Measurements from ENCODE around the gene SPNS1.

The SPNS1 gene

DNA sequence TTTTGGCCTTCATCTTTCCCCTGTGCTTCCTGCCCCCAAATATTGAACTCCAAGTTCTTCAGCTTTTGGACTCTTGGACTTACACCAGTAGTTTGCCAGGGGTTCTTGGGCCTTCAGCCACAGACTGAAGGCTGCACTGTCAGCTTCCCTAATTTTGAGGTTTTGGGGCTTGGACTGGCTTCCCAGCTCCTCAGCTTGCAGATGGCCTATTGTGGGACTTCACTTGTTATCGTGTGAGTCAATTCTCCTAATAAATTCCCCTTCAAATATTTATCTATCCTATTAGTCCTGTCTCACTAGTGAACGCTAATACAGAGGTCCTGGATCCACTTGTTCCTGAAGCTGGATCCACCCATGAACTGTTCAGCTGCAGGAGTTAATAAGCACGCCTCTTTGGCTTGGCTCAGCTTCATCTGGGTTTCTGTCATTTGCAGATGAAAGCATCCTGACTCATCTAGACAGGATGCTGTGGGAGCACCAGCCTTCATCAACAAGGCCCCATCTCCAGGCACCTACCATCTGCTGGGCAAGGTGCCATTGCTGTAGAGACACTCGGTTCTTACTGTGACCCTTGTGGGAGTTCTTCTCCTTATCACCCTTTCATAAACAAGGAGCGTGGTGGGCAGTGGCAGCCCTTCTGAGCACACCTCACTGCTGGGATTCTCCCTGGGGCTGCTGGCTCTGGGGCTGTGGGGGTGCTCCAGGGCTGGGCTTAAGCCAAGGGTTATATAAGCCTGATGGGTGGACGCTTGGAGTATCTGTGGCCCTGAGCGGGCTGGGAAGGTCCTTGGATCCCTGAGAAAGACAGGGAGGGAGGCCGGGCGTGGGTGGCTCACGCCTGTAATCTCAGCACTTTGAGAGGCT is 33.4 kb downstream of the SPNS1 start:
- no peak overlapping the region for H3K27ac ChIP-seq
- TF ChIP-seq ZFX (IDR thresholded peaks at IDR 0.05; ENCODE audit: borderline replicate concordance): no peak
- TF ChIP-seq, protein P1, sequence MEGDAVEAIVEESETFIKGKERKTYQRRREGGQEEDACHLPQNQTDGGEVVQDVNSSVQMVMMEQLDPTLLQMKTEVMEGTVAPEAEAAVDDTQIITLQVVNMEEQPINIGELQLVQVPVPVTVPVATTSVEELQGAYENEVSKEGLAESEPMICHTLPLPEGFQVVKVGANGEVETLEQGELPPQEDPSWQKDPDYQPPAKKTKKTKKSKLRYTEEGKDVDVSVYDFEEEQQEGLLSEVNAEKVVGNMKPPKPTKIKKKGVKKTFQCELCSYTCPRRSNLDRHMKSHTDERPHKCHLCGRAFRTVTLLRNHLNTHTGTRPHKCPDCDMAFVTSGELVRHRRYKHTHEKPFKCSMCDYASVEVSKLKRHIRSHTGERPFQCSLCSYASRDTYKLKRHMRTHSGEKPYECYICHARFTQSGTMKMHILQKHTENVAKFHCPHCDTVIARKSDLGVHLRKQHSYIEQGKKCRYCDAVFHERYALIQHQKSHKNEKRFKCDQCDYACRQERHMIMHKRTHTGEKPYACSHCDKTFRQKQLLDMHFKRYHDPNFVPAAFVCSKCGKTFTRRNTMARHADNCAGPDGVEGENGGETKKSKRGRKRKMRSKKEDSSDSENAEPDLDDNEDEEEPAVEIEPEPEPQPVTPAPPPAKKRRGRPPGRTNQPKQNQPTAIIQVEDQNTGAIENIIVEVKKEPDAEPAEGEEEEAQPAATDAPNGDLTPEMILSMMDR (IDR thresholded peaks at IDR 0.05): no peak

DNA sequence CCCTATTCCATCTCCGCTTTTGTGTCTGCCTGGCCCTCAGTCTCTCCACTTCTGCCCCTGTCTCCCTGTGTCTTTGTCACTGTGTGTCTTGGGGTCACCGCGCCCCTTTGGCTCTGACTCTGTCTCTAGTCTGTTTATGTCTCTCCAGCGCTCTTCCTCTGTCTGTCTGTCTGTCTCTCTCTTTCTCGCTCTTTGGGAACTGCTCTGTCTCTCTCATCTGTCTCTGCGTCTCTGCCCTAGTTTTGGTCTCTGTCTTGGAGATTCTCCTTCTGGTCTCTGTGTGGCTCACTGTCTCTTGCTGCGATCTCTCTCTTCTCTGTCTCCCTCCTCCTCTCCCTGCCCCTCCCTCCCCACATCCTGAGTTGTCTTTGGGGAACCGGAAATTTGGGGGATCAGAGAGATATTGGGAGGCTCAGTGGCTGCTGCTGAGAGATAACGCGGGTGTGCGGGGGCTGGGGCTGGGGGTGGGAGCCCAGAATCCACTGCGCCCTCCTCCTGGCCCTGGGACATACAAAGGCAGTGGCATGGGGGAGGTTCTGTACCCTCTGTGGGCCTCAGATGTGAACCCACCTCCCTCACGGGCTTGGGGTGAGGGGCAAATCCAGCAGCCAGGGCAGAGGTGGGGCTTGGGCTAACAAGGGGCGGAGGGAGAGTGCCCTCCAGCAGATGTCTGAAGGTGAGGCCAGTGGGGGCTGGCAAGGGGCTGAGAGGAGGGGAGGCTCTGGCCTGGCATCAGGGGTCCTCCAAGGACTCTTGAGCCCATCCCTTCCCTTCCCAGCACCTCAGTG is 34.7 kb downstream of the SPNS1 start:
- H3K27ac ChIP-seq: no peak overlapping the region
- TF ChIP-seq ZFX (IDR thresholded peaks at IDR 0.05; ENCODE audit: borderline replicate concordance): no peak

DNA sequence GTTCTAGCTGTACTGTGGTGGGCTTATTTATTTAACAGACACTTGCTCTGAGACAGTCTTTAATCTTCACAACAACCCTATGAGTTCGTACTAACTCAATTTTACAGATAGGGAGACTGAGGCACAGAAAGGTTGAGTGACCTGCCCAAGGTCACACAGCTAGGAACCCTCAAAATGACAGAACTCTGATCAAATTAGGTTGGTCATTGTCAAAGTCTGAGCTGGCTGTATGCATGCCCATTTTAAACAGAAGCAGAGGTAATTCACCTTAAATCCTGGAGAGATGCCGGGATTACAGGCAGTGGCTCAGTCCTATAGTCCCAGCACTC is 35.2 kb downstream of the SPNS1 start:
- TF ChIP-seq ZFX (IDR thresholded peaks at IDR 0.05; ENCODE audit: borderline replicate concordance): no peak
- TF ChIP-seq, protein P1 (IDR thresholded peaks at IDR 0.05): no peak
- H3K27ac ChIP-seq: no peak overlapping the region

DNA sequence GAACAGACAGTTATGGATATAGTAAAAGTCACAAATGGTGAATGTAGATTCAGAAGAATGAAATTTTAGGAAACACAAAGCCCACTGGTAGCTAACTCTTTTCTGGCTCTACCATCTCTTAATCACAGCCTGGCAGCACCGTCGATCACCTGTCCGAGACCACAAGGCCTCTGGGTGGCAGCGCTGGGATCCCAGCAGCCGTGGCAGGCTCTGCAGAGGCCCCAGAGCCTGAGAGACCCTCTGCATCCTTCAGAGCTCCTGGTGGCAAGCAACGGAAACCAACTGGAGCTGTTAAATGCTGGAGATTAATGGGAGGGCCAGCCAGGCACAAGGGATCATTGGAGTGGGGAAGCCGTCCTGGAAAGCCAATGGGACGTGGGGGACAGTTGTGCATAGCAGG is 36.5 kb downstream of the SPNS1 start:
- TF ChIP-seq, protein P1 (IDR thresholded peaks at IDR 0.05): no peak
- no peak for TF ChIP-seq ZFX (IDR thresholded peaks at IDR 0.05; ENCODE audit: borderline replicate concordance)

DNA sequence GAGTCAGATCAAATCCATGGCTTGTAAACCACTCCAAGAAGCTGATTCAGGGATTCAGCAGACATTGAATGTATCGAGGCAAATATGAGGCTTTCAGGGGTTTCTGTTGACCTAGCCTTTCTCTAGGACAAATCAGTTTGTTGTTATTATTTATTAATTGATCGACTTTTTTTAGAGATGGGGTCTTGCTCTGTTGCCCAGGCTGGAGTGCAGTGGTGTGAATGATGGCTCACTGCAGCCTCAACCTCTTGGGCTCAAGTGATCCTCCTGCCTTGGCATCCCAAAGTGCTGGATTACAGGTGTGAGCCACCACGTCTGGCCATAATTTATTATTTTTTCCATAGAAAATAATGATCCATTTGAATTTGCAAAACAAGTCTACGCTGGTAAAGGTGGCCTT is 37.3 kb downstream of the SPNS1 start:
- TF ChIP-seq, protein P1 (IDR thresholded peaks at IDR 0.05): no peak
- no peak for TF ChIP-seq ZFX (IDR thresholded peaks at IDR 0.05; ENCODE audit: borderline replicate concordance)
- no peak overlapping the region for H3K27ac ChIP-seq

More for the DNA sequence above, 36.5 kb downstream of the SPNS1 start:
- H3K27ac ChIP-seq: no peak overlapping the region

DNA sequence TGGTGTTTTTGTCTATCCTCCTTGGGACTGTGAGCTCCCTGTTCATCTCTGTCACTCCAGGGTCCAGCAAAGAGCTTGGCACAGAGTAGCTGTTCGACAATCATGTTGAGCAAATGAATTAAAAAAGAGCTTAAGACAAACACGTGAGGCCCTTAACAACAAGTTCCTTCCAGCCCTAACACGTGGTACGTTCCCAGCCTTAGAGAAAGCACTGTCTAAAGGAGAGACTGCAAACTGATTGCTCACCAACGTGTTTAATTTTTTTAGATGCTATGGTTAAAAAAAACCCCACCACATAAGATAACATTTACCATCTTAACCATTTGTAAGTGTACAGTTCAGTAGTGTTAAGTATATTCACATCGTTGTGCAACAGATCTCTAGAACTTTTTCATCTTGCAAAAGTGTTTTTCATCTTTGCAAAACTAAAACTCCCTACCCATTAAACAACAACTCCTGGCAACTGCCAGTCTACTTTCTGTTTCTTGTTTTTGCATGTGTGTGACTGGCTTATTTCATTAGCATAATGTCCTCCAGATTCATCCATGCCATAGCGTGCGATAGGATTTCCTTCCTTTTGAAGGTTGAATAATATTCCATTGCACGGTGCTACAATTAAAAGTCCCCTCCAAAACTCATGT is 38.5 kb downstream of the SPNS1 start:
- no peak overlapping the region for H3K27ac ChIP-seq

DNA sequence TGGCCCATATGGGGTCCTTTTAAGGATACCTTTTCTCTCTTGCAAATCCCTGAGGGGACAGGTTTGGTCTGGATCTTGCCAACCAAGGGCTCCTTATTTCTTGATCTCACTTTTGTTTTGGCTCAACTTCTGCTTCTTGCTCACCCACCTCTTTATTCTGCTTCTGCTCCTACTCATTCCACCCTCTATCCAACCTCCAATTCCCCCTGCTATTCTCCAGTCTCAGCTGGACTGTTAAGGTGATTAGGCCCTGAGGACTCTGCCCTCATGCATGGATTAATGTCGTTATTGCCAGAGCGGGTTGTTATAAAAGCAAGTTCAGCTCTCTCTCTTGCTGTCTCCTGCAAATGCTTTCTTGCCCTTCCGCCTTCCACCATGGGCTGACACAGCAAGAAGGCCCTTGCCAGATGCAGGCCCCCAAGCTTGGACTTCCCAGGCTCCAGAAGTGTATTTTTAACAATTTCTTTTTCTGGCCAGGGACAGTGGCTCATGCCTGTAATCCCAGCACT is 40.0 kb downstream of the SPNS1 start:
- H3K27ac ChIP-seq: no peak overlapping the region
- TF ChIP-seq ZFX (IDR thresholded peaks at IDR 0.05; ENCODE audit: borderline replicate concordance): no peak
- TF ChIP-seq, protein P1 (IDR thresholded peaks at IDR 0.05): no peak

More for the DNA sequence above, 38.5 kb downstream of the SPNS1 start:
- no peak for TF ChIP-seq ZFX (IDR thresholded peaks at IDR 0.05; ENCODE audit: borderline replicate concordance)
- TF ChIP-seq, protein P1 (IDR thresholded peaks at IDR 0.05): no peak
